HepG2 (cell line): ENCODE data around the gene SLC38A3. TPM values are rescaled to one million over a fixed set of nuclear protein-coding genes. Genes with fewer than 3 reads are reported as not detected.
A peak's percentile ranks its signal among the peaks of the same experiment; 100 is the strongest.

Source experiments
- EHMT2 ChIP-seq: fragments of 200-600 bp; sonication (generic); IDR thresholded peaks from 2 replicates; pipeline ENCODE4 v1.7.0; 2017; ENCODE audit warnings: antibody characterized with exemption, low read depth, low read length, borderline replicate concordance
- KDM3A ChIP-seq: IDR thresholded peaks from 2 replicates; pipeline ENCODE4 v1.6.1; 2018; ENCODE audit warnings: low read depth, missing compliant biosample characterization
- SUZ12 ChIP-seq: fragments of 150-350 bp; IDR thresholded peaks from 2 replicates; pipeline ENCODE4 v1.6.1; 2014; ENCODE audit warnings: low read depth, low read length
- TBX3 ChIP-seq: fragments of 450-650 bp; IDR thresholded peaks from 2 replicates; pipeline ENCODE4 v1.6.1; 2017; ENCODE audit warnings: antibody characterized with exemption, mild to moderate bottlenecking, inconsistent platforms, borderline replicate concordance
- ZBTB1 ChIP-seq: sonication (generic); formaldehyde crosslinking; IDR thresholded peaks from 2 replicates; pipeline ENCODE4 v1.4.0; 2020; ENCODE audit warnings: missing genetic modification reagents, borderline replicate concordance
- ZFY ChIP-seq: sonication (generic); formaldehyde crosslinking; IDR thresholded peaks from 2 replicates; pipeline ENCODE4 v1.4.0; 2020; ENCODE audit warnings: missing genetic modification reagents
- ZNF335 ChIP-seq: sonication (generic); formaldehyde crosslinking; IDR thresholded peaks from 2 replicates; pipeline ENCODE4 v1.4.0; 2020; ENCODE audit warnings: missing genetic modification reagents
- ZNF7 ChIP-seq: IDR thresholded peaks from 2 replicates; pipeline ENCODE4 v1.6.1; 2016; ENCODE audit warnings: missing biosample characterization, missing genetic modification reagents
- ZNF749 ChIP-seq: sonication (generic); formaldehyde crosslinking; IDR thresholded peaks from 2 replicates; pipeline ENCODE4 v1.8.0; 2022; ENCODE audit warnings: mild to moderate bottlenecking, missing genetic modification reagents, moderate library complexity, borderline replicate concordance
- ZNF792 ChIP-seq: IDR thresholded peaks from 2 replicates; pipeline ENCODE4 v1.6.1; 2016
- polyA plus RNA-seq, 8 experiments: library from polyadenylated mRNA; depleted of rRNA in 3 of 8; stranded (reverse) in 7 of 8; unstranded in 1 of 8; fragments of >200 nt; fragmentation: Illumina TruSeq in 4 of 8; extraction: Trizol in 4 of 8; gene quantifications; 2 replicates each; pipeline versions ENCODE4 v1.2.1 to v1.2.3, GENCODE V29; 2011 to 2016; ENCODE audit warnings: low read depth in 4 of 8, missing spikeins in 1 of 8, mixed read lengths in 1 of 8; ENCODE audit not compliant: insufficient read depth in 1 of 8
- total RNA-seq, 5 experiments: library from RNA; depleted of rRNA; stranded (reverse); fragments of >200 nt; fragmentation: Illumina TruSeq; extraction: Trizol; gene quantifications; 2 replicates each; pipeline ENCODE4 v1.2.3, GENCODE V29; 2016; ENCODE audit warnings: low read depth in 1 of 5
- TF ChIP-seq, protein P1 (sequence below): sonication (generic); formaldehyde crosslinking; IDR thresholded peaks from 2 replicates; pipeline ENCODE4 v1.4.0; 2020; ENCODE audit warnings: mild to moderate bottlenecking, missing genetic modification reagents
- TF ChIP-seq, protein P2 (sequence below): sonication (generic); formaldehyde crosslinking; IDR thresholded peaks from 2 replicates; pipeline ENCODE4 v1.4.0; 2020; ENCODE audit warnings: missing genetic modification reagents
- TF ChIP-seq, protein P3 (sequence below): sonication (generic); formaldehyde crosslinking; IDR thresholded peaks from 2 replicates; pipeline ENCODE4 v1.4.0; 2020; ENCODE audit warnings: missing genetic modification reagents
- TF ChIP-seq, protein P4 (sequence below): sonication (generic); formaldehyde crosslinking; IDR thresholded peaks from 2 replicates; pipeline ENCODE4 v1.5.0; 2020; ENCODE audit warnings: missing genetic modification reagents

Gene SLC38A3
- total and polyA plus RNA-seq, 2 of the 13 experiments (the other 11 are each of a cell fraction or from before 2014, with no cell fraction given): 29.8 to 164 TPM

DNA sequence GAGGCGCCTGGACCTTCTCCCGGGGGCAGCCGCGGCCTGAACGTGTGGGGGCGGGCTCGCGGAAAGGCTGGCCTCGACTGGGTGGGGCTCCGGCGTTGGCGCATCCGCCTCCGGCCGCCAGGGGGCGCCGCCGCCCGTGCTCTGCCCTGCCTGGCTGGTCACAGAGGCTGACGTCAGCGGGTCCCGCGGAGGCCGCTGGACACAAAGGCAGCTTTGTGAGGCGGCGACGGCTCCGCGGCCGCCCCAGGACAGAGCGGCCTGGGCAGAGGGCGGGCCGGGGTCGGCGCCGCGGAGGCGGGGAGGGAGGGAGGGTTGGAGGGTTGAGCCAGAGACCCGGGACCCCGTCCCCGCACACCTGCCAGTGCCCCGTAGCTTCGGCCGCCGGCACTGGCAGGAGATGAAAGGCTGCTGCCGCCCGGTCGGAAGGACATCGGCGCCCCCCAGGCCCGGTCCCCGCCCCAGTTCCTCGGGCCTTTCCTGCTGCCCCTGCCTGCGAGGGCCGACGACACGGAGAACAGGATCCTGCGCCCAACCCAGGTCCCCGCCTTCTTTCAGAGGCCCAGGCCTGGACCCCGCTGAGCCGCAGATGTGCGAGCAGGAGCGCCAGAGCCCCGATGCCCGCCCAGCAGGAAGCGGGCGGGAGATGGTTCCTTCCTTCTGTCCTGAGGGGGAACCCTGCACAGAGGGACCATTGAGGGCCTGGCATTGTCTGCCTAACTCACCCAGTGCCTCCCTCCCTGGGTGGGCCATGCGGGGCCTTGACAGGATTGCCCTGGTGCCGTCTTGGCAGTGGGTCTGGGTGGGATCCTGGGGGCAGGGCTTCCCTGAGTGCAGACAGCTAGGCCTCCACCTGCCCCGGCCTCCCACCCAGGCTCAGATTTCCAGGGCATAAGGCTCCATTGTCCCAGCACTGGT is 55.2 kb downstream of the SLC38A3 start (continued):
- TF ChIP-seq, protein P1, sequence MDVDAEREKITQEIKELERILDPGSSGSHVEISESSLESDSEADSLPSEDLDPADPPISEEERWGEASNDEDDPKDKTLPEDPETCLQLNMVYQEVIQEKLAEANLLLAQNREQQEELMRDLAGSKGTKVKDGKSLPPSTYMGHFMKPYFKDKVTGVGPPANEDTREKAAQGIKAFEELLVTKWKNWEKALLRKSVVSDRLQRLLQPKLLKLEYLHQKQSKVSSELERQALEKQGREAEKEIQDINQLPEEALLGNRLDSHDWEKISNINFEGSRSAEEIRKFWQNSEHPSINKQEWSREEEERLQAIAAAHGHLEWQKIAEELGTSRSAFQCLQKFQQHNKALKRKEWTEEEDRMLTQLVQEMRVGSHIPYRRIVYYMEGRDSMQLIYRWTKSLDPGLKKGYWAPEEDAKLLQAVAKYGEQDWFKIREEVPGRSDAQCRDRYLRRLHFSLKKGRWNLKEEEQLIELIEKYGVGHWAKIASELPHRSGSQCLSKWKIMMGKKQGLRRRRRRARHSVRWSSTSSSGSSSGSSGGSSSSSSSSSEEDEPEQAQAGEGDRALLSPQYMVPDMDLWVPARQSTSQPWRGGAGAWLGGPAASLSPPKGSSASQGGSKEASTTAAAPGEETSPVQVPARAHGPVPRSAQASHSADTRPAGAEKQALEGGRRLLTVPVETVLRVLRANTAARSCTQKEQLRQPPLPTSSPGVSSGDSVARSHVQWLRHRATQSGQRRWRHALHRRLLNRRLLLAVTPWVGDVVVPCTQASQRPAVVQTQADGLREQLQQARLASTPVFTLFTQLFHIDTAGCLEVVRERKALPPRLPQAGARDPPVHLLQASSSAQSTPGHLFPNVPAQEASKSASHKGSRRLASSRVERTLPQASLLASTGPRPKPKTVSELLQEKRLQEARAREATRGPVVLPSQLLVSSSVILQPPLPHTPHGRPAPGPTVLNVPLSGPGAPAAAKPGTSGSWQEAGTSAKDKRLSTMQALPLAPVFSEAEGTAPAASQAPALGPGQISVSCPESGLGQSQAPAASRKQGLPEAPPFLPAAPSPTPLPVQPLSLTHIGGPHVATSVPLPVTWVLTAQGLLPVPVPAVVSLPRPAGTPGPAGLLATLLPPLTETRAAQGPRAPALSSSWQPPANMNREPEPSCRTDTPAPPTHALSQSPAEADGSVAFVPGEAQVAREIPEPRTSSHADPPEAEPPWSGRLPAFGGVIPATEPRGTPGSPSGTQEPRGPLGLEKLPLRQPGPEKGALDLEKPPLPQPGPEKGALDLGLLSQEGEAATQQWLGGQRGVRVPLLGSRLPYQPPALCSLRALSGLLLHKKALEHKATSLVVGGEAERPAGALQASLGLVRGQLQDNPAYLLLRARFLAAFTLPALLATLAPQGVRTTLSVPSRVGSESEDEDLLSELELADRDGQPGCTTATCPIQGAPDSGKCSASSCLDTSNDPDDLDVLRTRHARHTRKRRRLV (CRISPR knock-in tag): no peak
- TF ChIP-seq ZNF792 (CRISPR knock-in tag) (peak; percentile 56), ZNF335 (CRISPR knock-in tag) (no peak), ZBTB1 (CRISPR knock-in tag) (no peak), ZNF749 (CRISPR knock-in tag) (0 out of 2 replicates have a peak, but pooled peaks have one; percentile 81), ZFY (CRISPR knock-in tag) (peak; percentile 97), SUZ12 (no peak), KDM3A (CRISPR knock-in tag) (peak; percentile 95; the same call in 1 of the 2 replicates), ZNF7 (CRISPR knock-in tag) (no peak), EHMT2 (no peak), TBX3 (no peak)
- TF ChIP-seq, protein P2, sequence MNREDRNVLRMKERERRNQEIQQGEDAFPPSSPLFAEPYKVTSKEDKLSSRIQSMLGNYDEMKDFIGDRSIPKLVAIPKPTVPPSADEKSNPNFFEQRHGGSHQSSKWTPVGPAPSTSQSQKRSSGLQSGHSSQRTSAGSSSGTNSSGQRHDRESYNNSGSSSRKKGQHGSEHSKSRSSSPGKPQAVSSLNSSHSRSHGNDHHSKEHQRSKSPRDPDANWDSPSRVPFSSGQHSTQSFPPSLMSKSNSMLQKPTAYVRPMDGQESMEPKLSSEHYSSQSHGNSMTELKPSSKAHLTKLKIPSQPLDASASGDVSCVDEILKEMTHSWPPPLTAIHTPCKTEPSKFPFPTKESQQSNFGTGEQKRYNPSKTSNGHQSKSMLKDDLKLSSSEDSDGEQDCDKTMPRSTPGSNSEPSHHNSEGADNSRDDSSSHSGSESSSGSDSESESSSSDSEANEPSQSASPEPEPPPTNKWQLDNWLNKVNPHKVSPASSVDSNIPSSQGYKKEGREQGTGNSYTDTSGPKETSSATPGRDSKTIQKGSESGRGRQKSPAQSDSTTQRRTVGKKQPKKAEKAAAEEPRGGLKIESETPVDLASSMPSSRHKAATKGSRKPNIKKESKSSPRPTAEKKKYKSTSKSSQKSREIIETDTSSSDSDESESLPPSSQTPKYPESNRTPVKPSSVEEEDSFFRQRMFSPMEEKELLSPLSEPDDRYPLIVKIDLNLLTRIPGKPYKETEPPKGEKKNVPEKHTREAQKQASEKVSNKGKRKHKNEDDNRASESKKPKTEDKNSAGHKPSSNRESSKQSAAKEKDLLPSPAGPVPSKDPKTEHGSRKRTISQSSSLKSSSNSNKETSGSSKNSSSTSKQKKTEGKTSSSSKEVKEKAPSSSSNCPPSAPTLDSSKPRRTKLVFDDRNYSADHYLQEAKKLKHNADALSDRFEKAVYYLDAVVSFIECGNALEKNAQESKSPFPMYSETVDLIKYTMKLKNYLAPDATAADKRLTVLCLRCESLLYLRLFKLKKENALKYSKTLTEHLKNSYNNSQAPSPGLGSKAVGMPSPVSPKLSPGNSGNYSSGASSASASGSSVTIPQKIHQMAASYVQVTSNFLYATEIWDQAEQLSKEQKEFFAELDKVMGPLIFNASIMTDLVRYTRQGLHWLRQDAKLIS (CRISPR knock-in tag): peak; percentile 73; the same call in 1 of the 2 replicates
- TF ChIP-seq, protein P3, sequence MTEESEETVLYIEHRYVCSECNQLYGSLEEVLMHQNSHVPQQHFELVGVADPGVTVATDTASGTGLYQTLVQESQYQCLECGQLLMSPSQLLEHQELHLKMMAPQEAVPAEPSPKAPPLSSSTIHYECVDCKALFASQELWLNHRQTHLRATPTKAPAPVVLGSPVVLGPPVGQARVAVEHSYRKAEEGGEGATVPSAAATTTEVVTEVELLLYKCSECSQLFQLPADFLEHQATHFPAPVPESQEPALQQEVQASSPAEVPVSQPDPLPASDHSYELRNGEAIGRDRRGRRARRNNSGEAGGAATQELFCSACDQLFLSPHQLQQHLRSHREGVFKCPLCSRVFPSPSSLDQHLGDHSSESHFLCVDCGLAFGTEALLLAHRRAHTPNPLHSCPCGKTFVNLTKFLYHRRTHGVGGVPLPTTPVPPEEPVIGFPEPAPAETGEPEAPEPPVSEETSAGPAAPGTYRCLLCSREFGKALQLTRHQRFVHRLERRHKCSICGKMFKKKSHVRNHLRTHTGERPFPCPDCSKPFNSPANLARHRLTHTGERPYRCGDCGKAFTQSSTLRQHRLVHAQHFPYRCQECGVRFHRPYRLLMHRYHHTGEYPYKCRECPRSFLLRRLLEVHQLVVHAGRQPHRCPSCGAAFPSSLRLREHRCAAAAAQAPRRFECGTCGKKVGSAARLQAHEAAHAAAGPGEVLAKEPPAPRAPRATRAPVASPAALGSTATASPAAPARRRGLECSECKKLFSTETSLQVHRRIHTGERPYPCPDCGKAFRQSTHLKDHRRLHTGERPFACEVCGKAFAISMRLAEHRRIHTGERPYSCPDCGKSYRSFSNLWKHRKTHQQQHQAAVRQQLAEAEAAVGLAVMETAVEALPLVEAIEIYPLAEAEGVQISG (CRISPR knock-in tag): peak; percentile 94
- TF ChIP-seq, protein P4, sequence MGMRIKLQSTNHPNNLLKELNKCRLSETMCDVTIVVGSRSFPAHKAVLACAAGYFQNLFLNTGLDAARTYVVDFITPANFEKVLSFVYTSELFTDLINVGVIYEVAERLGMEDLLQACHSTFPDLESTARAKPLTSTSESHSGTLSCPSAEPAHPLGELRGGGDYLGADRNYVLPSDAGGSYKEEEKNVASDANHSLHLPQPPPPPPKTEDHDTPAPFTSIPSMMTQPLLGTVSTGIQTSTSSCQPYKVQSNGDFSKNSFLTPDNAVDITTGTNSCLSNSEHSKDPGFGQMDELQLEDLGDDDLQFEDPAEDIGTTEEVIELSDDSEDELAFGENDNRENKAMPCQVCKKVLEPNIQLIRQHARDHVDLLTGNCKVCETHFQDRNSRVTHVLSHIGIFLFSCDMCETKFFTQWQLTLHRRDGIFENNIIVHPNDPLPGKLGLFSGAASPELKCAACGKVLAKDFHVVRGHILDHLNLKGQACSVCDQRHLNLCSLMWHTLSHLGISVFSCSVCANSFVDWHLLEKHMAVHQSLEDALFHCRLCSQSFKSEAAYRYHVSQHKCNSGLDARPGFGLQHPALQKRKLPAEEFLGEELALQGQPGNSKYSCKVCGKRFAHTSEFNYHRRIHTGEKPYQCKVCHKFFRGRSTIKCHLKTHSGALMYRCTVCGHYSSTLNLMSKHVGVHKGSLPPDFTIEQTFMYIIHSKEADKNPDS (CRISPR knock-in tag): 0 out of 2 replicates have a peak, but pooled peaks have one; percentile 37
